Hippocampal formation (tissue), 2 donors: ENCODE results near the gene PRPF6.

Source experiments
- DNase-seq, 2 donors: peaks; one replicate each; lab custom pipeline; 2025; lab: John Stamatoyannopoulos, UW

Gene PRPF6

GRCh38 chr20:64077541-64077875 is 96.6 kb downstream of the PRPF6 start:
- DNase-seq = no peak

DNA sequence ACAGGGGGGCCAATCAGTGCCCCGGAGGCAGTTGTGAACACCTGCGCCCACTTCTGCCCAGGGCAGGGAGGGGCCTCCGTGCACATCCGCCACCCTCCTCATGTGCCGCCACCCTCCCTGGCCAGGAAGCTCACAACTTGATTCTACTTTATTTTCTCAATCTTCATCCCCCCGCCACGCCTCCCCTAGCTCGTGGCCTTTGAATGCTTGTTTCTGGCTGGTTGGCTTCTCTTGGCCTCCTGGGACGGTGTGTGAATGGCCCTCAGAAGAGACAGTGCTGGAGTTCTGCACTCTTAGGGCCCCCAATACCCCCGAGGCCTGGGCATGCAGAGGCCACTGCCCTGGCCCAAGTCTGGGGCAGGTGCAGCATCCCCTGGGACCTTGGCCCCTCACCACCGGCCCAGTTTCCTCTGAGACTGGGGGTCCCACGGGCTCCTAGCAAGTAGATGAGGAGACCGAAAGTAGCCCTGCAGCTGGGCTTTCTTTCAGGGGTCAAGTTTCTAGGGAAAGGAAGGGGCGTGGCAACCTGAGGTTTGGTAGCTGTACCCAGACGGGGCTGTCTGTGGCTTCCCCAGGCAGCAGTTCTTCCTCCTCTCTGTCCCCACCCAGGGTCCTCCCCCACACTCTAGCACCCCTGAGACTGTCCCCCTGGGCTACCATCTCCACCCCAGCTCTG is 97.1 kb downstream of the PRPF6 start:
- no peak for DNase-seq

DNA sequence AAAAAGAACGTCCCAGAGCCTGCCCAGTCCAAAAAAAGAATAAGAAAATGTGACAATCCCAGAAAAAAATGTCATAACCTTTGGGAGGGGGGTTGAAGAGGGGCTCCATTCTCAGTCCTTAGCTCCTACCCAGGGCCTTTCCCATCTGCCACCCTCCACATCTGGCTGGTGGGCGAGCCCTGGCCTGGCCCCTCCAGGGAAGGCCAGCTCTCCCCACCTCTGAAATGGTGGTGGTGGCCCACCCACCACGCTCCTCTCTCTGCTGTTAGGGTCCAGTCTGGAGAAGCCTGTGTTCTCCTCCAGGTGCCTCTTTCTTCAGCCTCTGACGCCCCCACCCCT is 98.0 kb downstream of the PRPF6 start:
- DNase-seq = no peak

- DNase-seq = peak in 1 of 2 donors; percentile 55
These were observed 98.5 kb downstream of the PRPF6 start, which contains the start of gene RGS19 for GRCh38 chr20:64079273-64080012. RGS19 (minus strand) TSS chr20:64079518; CDS start chr20:64076886, 2,632 bp downstream.

- DNase-seq = no peak
These were observed 99.3 kb downstream of the PRPF6 start, which contains the start of gene OPRL1 for GRCh38 chr20:64080013-64080812. OPRL1 (plus strand) TSS chr20:64080082; CDS start chr20:64092721, 12,639 bp downstream.

DNA sequence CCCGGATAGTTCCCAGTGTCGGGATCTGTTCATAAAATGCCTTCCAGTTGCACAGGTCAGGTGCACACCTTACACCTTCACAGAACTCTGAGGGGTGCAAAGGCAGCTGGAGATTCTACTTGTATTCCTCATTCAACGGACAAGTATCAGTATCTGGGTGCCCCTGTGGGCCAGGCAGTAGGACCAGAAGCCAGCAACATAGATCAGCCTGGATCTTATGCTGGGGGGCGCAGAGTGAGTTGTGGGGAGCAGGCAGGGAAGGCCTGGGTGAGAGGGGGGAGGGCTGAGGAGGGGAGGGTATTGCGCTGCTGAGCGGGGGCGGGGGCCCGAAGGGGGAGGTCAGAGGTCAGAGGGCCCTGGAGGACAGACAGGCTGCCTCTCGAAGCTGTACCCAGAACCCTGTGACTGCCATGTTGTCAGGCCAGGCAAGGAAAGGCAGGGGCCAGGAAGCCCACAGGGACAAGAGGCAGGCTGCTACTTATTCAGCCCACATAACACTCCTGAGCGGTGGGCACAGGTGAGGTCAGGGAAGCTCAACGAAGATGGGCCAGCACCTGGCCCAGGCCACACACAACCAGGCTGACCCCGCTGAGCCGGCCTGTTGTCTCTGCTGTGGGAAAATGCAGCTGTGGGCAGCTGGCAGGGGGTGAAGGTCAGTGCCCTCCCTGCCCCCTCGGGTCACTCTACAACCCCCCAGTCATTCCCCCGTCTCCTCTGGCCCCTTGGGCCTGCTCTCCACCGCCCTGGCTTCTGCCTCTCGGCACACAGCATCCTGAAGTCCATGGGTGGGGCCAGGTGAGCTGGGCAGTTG is 100.1 kb downstream of the PRPF6 start:
- no peak for DNase-seq

- no peak for DNase-seq
These were observed 100.7 kb downstream of the PRPF6 start for GRCh38 chr20:64081624-64081964.

DNA sequence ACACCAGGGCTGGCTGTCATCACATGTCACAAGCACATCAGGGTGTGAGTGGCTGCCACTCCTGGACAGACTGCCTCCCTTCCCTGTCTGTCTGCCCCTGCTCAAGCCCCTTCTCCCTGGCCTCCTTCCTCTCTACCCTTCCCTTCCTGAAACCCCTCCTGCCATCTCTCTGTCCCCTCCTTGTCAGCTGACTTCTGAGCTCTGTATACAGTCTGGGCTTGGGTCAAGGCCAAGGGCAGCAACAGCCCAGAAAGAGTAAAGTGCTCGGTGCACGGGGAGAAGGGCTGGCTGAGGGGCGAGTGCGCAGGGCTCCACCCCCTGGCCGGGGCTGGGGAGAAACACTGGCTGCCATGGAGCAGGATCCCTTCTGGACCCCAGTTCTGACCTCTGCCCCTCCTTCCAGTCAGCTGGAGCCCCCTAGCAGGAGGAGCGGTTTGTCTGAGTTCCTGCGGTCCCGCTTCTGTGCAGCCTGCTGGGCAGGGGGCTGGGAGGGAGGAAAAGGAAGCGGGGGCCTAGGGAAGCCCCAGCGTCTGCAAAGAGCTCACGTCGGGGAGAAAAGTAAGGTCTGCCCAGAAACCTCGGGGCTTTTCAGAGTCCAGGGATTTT is 101.3 kb downstream of the PRPF6 start:
- peak in 1 of 2 donors; percentile 26 for DNase-seq
